HUES48 (cell line): ENCODE data around the gene TEDC2.
A peak's percentile ranks its signal among the peaks of the same experiment; 100 is the strongest.

ENCODE experiments used
- H3K27ac ChIP-seq: one replicate; pipeline ENCODE4 v1.7.0; 2013; ENCODE audit warnings: low read depth, low read length, inconsistent platforms
- H3K27me3 ChIP-seq: 2 replicates; pipeline ENCODE4 v1.6.1; 2013; ENCODE audit warnings: mild to moderate bottlenecking, low read length; ENCODE audit not compliant: control insufficient read depth, insufficient read depth
- H3K36me3 ChIP-seq: 2 replicates; pipeline ENCODE4 v1.6.1; 2013; ENCODE audit warnings: low read length; ENCODE audit not compliant: control insufficient read depth, insufficient read depth
- H3K4me1 ChIP-seq: 2 replicates; pipeline ENCODE4 v1.6.1; 2013; ENCODE audit warnings: mild to moderate bottlenecking, low read length; ENCODE audit not compliant: control insufficient read depth, insufficient read depth
- H3K4me3 ChIP-seq: 2 replicates; pipeline ENCODE4 v1.5.1; 2013; ENCODE audit warnings: mild to moderate bottlenecking, low read depth, low read length
- H3K9ac ChIP-seq: 2 replicates; pipeline ENCODE4 v1.6.1; 2013; ENCODE audit warnings: mild to moderate bottlenecking, low read depth, low read length, moderate library complexity
- H3K9me3 ChIP-seq: 2 replicates; pipeline ENCODE4 v1.6.1; 2013; ENCODE audit warnings: low read length; ENCODE audit not compliant: control insufficient read depth, insufficient read depth

Gene TEDC2

GRCh38 chr16:2459647-2460390 lies at the start of gene TEDC2:
TSS of gene TEDC2 (plus strand) at chr16:2460109. CDS start at chr16:2460145, 36 bp downstream.
- Histone ChIP-seq H3K4me1 (0 out of 2 replicates have a peak, but pooled peaks cover 4% of the 10 kb centered on the region), H3K9me3 (no peaks in the 10 kb centered on the region), H3K9ac (peak within 1 kb of the TSS; percentile 77), H3K27ac (peak within 1 kb of the TSS; percentile 81), H3K4me3 (peak within 1 kb of the TSS; percentile 78), H3K27me3 (no peaks in the 10 kb centered on the region), H3K36me3 (peaks cover 51% of the 10 kb centered on the region)

- no peaks in the 10 kb centered on the region for H3K36me3 ChIP-seq
- no peak overlapping the region for H3K9ac ChIP-seq
- H3K9me3 ChIP-seq, result no peaks in the 10 kb centered on the region
- H3K27ac ChIP-seq, result no peak overlapping the region
- no peaks in the 10 kb centered on the region for H3K27me3 ChIP-seq
- H3K4me3 ChIP-seq, result no peak overlapping the region
- H3K4me1 ChIP-seq, result no peaks in the 10 kb centered on the region
These were observed 44.8 kb upstream of the TEDC2 start for GRCh38 chr16:2415085-2415484.

- Histone ChIP-seq H3K36me3 (no peaks in the 10 kb centered on the region), H3K27ac (no peak overlapping the region), H3K27me3 (no peaks in the 10 kb centered on the region), H3K9me3 (no peaks in the 10 kb centered on the region), H3K4me3 (no peak overlapping the region), H3K9ac (no peak overlapping the region), H3K4me1 (no peaks in the 10 kb centered on the region)
These were observed 39.9 kb upstream of the TEDC2 start for GRCh38 chr16:2420035-2420434.

GRCh38 chr16:2422123-2422867 lies 37.6 kb upstream of the TEDC2 start:
- H3K36me3 ChIP-seq, result no peaks in the 10 kb centered on the region
- H3K27me3 ChIP-seq, result no peaks in the 10 kb centered on the region
- no peaks in the 10 kb centered on the region for H3K4me1 ChIP-seq
- H3K4me3 ChIP-seq, result no peak overlapping the region
- H3K27ac ChIP-seq, result no peak overlapping the region
- H3K9ac ChIP-seq, result no peak overlapping the region
- no peaks in the 10 kb centered on the region for H3K9me3 ChIP-seq

GRCh38 chr16:2424061-2425007 lies 35.6 kb upstream of the TEDC2 start:
- H3K9ac ChIP-seq, result no peak overlapping the region

GRCh38 chr16:2425008-2425518 lies 34.8 kb upstream of the TEDC2 start:
- no peaks in the 10 kb centered on the region; the same call in 1 of the 2 replicates for H3K4me1 ChIP-seq
- no peak overlapping the region for H3K4me3 ChIP-seq
- no peak overlapping the region for H3K27ac ChIP-seq
- H3K27me3 ChIP-seq, result no peaks in the 10 kb centered on the region
- H3K9ac ChIP-seq, result no peak overlapping the region
- H3K36me3 ChIP-seq, result no peaks in the 10 kb centered on the region
- H3K9me3 ChIP-seq, result no peaks in the 10 kb centered on the region

More at GRCh38 chr16:2424061-2425007, 35.6 kb upstream of the TEDC2 start:
- H3K9me3 ChIP-seq, result no peaks in the 10 kb centered on the region
- no peak overlapping the region for H3K4me3 ChIP-seq
- no peaks in the 10 kb centered on the region; the same call in 1 of the 2 replicates for H3K4me1 ChIP-seq
- no peak overlapping the region for H3K27ac ChIP-seq
- H3K36me3 ChIP-seq, result no peaks in the 10 kb centered on the region
- no peaks in the 10 kb centered on the region for H3K27me3 ChIP-seq

GRCh38 chr16:2425825-2426430 lies 34.0 kb upstream of the TEDC2 start:
- Histone ChIP-seq H3K4me3 (no peak overlapping the region), H3K9ac (no peak overlapping the region), H3K9me3 (no peaks in the 10 kb centered on the region), H3K27ac (no peak overlapping the region), H3K4me1 (peaks cover 5% of the 10 kb centered on the region; the same call in 1 of the 2 replicates), H3K36me3 (peaks cover 4% of the 10 kb centered on the region; the same call in 1 of the 2 replicates), H3K27me3 (no peaks in the 10 kb centered on the region)

GRCh38 chr16:2426941-2427361 lies 33.0 kb upstream of the TEDC2 start:
- peaks cover 14% of the 10 kb centered on the region for H3K36me3 ChIP-seq
- no peaks in the 10 kb centered on the region for H3K9me3 ChIP-seq
- H3K9ac ChIP-seq, result no peak overlapping the region
- H3K27ac ChIP-seq, result no peak overlapping the region
- no peaks in the 10 kb centered on the region for H3K27me3 ChIP-seq
- no peak overlapping the region for H3K4me3 ChIP-seq
- peaks cover 5% of the 10 kb centered on the region; the same call in 1 of the 2 replicates for H3K4me1 ChIP-seq

GRCh38 chr16:2427526-2427925 lies 32.4 kb upstream of the TEDC2 start:
- Histone ChIP-seq H3K36me3 (peaks cover 20% of the 10 kb centered on the region), H3K4me3 (no peak overlapping the region), H3K27me3 (no peaks in the 10 kb centered on the region), H3K4me1 (peaks cover 5% of the 10 kb centered on the region; the same call in 1 of the 2 replicates), H3K9me3 (no peaks in the 10 kb centered on the region), H3K9ac (no peak overlapping the region), H3K27ac (no peak overlapping the region)
